GM23338 (cell line): ENCODE measurements around the gene KLHL26. TPM values are rescaled to one million over a fixed set of nuclear protein-coding genes. Genes with fewer than 3 reads are reported as not detected.

Source experiments
- ATAC-seq: fragments of 200-7000 bp; cut with Tn5 transposase; 3 replicates; pipeline ENCODE4 v1.9.1; 2020
- DNase-seq: peaks from one replicate; pipeline ENCODE4 v3.0.0-alpha.2; 2015; ENCODE audit warnings: low spot score
- H2AFZ ChIP-seq: fragments of 200-600 bp; sonication (generic); 2 replicates; pipeline ENCODE4 v1.8.0; 2016; ENCODE audit warnings: antibody characterized with exemption, mild to moderate bottlenecking, moderate library complexity
- H3F3A ChIP-seq: fragments of 200-600 bp; sonication (generic); replicated peaks from 2 replicates; pipeline ENCODE4 v1.8.0; 2017; ENCODE audit warnings: antibody characterized with exemption, mixed run types, low read depth
- H3K27ac ChIP-seq: fragments of 200-600 bp; sonication (generic); 2 replicates; pipeline ENCODE4 v1.6.1; 2016; ENCODE audit warnings: low read depth
- H3K27me3 ChIP-seq: fragments of 200-600 bp; sonication (generic); 2 replicates; pipeline ENCODE4 v1.8.0; 2016; ENCODE audit warnings: mild to moderate bottlenecking, mixed run types, moderate library complexity; ENCODE audit not compliant: insufficient read depth
- H3K36me3 ChIP-seq: fragments of 200-600 bp; sonication (generic); 2 replicates; pipeline ENCODE4 v1.8.0; 2016; ENCODE audit warnings: mild to moderate bottlenecking; ENCODE audit not compliant: insufficient read depth
- H3K4me1 ChIP-seq: fragments of 200-600 bp; sonication (generic); 2 replicates; pipeline ENCODE4 v1.8.0; 2016; ENCODE audit warnings: mild to moderate bottlenecking, moderate library complexity; ENCODE audit not compliant: insufficient read depth
- H3K4me2 ChIP-seq: fragments of 200-600 bp; sonication (generic); 2 replicates; pipeline ENCODE4 v1.7.1; 2017; ENCODE audit warnings: mixed run types
- H3K4me3 ChIP-seq: fragments of 200-600 bp; sonication (generic); 2 replicates; pipeline ENCODE4 v1.6.1; 2016; ENCODE audit warnings: mixed run types
- H3K79me2 ChIP-seq: fragments of 200-600 bp; sonication (generic); replicated peaks from 2 replicates; pipeline ENCODE4 v1.8.0; 2017; ENCODE audit warnings: mild to moderate bottlenecking; ENCODE audit not compliant: insufficient read depth
- H3K9me2 ChIP-seq: fragments of 200-600 bp; sonication (generic); 2 replicates; pipeline ENCODE4 v1.8.0; 2017; ENCODE audit not compliant: insufficient read depth
- H4K20me1 ChIP-seq: fragments of 200-600 bp; sonication (generic); replicated peaks from 2 replicates; pipeline ENCODE4 v1.8.0; 2017; ENCODE audit warnings: mild to moderate bottlenecking; ENCODE audit not compliant: insufficient read depth
- H3K27ac Mint-ChIP-seq: 2 replicates; pipeline ENCODE4 v1.8.0; 2020; ENCODE audit warnings: inconsistent platforms, mild to moderate bottlenecking, moderate library complexity, mixed read lengths
- H3K27me3 Mint-ChIP-seq: 3 replicates; pipeline ENCODE4 v1.8.0; 2022; ENCODE audit warnings: low read depth, mild to moderate bottlenecking, moderate library complexity, mixed read lengths, inconsistent platforms; ENCODE audit not compliant: insufficient read depth, poor library complexity
- H3K36me3 Mint-ChIP-seq: 3 replicates; pipeline ENCODE4 v1.8.0; 2021; ENCODE audit warnings: low read depth, mild to moderate bottlenecking, inconsistent platforms, moderate library complexity, mixed read lengths
- H3K4me1 Mint-ChIP-seq: 3 replicates; pipeline ENCODE4 v1.8.0; 2020; ENCODE audit warnings: mild to moderate bottlenecking, inconsistent platforms, mixed read lengths
- H3K4me3 Mint-ChIP-seq: 3 replicates; pipeline ENCODE4 v1.8.0; 2021; ENCODE audit warnings: moderate library complexity, mild to moderate bottlenecking, inconsistent platforms, mixed read lengths
- H3K9me3 Mint-ChIP-seq: 3 replicates; pipeline ENCODE4 v1.8.0; 2020; ENCODE audit warnings: moderate library complexity, mild to moderate bottlenecking, inconsistent platforms, mixed read lengths
- CREB1 ChIP-seq: fragments of 250-450 bp; sonication (Bioruptor Pico); IDR thresholded peaks from 2 replicates; pipeline ENCODE4 v1.5.0; 2020; ENCODE audit warnings: low read depth, mild to moderate bottlenecking, moderate library complexity
- CTCF ChIP-seq, 2 experiments: fragments of 200-600 bp in 1 of 2; sonication (generic) in 1 of 2; conservative IDR thresholded peaks; 2 replicates each; pipeline versions ENCODE4 v1.5.1 to v1.6.1; 2016 to 2017; ENCODE audit warnings: antibody characterized with exemption in 2 of 2, low read depth in 2 of 2, mild to moderate bottlenecking in 2 of 2, moderate library complexity in 1 of 2
- EZH2 ChIP-seq: fragments of 200-600 bp; sonication (generic); IDR thresholded peaks from one replicate; pipeline ENCODE4 v1.8.0; 2017; ENCODE audit warnings: antibody characterized with exemption, mild to moderate bottlenecking, low read depth; ENCODE audit not compliant: unreplicated experiment
- EZH2phosphoT487 ChIP-seq: fragments of 200-600 bp; sonication (generic); IDR thresholded peaks from one replicate; pipeline ENCODE4 v1.8.1; 2018; ENCODE audit warnings: antibody characterized with exemption; ENCODE audit not compliant: unreplicated experiment
- NANOG ChIP-seq: IDR thresholded peaks from 2 replicates; pipeline ENCODE4 v1.6.1; 2016; ENCODE audit warnings: antibody characterized with exemption, borderline replicate concordance
- POLR2AphosphoS5 ChIP-seq: IDR thresholded peaks from 2 replicates; pipeline ENCODE4 v1.6.1; 2016; ENCODE audit warnings: antibody characterized with exemption, low read depth
- REST ChIP-seq: IDR thresholded peaks from one replicate; pipeline ENCODE4 v1.6.1; 2018; ENCODE audit warnings: antibody characterized with exemption; ENCODE audit not compliant: unreplicated experiment
- ZNF114 ChIP-seq: fragments of 250-450 bp; sonication (Bioruptor Pico); IDR thresholded peaks from 2 replicates; pipeline ENCODE4 v1.5.0; 2020; ENCODE audit warnings: mild to moderate bottlenecking, moderate library complexity
- ZNF462 ChIP-seq: fragments of 250-450 bp; sonication (Bioruptor Pico); IDR thresholded peaks from 2 replicates; pipeline ENCODE4 v1.5.0; 2020; ENCODE audit warnings: mild to moderate bottlenecking, moderate library complexity
- polyA plus RNA-seq: library from polyadenylated mRNA; unstranded; fragments of >200 nt; fragmentation: Nextera tagmentation; extraction: Ambion mirVana; gene quantifications from 2 replicates; pipeline ENCODE4 v1.2.1, GENCODE V29; 2016
- total RNA-seq: library from RNA; depleted of rRNA; stranded (reverse); fragments of >200 nt; shearing (Covaris generic); gene quantifications from 2 replicates; pipeline ENCODE4 v1.2.3, GENCODE V29; 2014

KLHL26 gene
- total and polyA plus RNA-seq, 2 experiments from 2014 or later: 3.6 to 11.2 TPM

DNA sequence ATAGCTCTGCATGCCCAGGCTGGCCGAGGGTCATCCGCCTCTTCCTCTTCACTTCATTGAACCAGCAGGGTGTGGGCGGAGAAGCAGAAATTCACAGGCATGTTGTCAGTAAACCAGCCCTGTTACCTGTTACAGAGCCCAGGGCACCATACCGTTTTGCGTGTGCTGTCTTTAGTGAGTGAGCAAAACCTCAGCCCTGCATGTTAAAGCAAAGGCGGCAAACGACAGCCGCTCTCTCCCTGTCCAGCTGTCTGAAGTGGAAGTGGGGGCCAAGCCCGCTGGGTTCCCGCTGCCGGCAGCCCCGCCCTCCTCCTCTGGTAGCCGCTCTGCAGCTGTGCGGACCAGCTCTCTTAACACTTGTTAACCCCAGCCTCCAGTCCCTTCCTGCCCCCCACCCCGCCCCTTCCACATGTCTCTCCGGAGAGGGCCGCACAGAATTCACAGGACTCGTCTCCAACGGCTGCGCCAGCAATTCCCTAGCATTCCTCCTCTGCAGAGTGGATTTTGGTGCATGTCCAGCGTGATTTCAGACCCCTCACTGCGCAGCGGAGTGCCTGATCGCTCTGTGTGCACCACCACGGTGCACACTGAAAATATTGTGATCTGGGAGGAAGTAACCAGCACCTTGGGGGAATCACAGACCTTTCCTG, 12.7 kb downstream of the KLHL26 start:
- no peak for TF ChIP-seq REST
- no peak for TF ChIP-seq EZH2
- DNase-seq (no peak), ATAC-seq (peak; percentile 17)
- Mint-ChIP-seq H3K4me1 (peaks cover 45% of the 10 kb centered on the region), H3K4me3 (no peak overlapping the region), H3K27ac (no peak overlapping the region; the same call in 1 of the 2 replicates), H3K36me3 (no peaks in the 10 kb centered on the region; the same call in 2 of the 3 replicates), H3K27me3 (peaks cover 17% of the 10 kb centered on the region), H3K9me3 (no peaks in the 10 kb centered on the region; the same call in 1 of the 3 replicates)
- Histone ChIP-seq H2AFZ (no peak overlapping the region), H3K79me2 (peaks cover 4% of the 10 kb centered on the region; the same call in 1 of the 2 replicates), H4K20me1 (no peaks in the 10 kb centered on the region; the same call in 1 of the 2 replicates), H3K4me2 (no peak overlapping the region), H3K27ac (0 out of 2 replicates have a peak overlapping the region, but pooled peaks have one; percentile 55), H3K4me3 (no peak overlapping the region), H3K27me3 (no peaks in the 10 kb centered on the region), H3K36me3 (no peaks in the 10 kb centered on the region), H3K4me1 (peaks cover 17% of the 10 kb centered on the region; the same call in 1 of the 2 replicates), H3K9me2 (0 out of 2 replicates have a peak, but pooled peaks cover 2% of the 10 kb centered on the region), H3F3A (peaks cover 3% of the 10 kb centered on the region; the same call in 1 of the 2 replicates)

- no peak overlapping the region for H3K4me3 ChIP-seq
- peak; percentile 6; the same call in 1 of the 3 replicates for ATAC-seq
- no peak for TF ChIP-seq NANOG
- TF ChIP-seq ZNF114 (CRISPR knock-in tag): no peak
- no peak for TF ChIP-seq CTCF (conservative IDR thresholded peaks at IDR 0.05; ENCODE audit: low read depth in 2 of 2)
- TF ChIP-seq EZH2: no peak
- no peak for TF ChIP-seq CREB1 (CRISPR knock-in tag)
- no peak for TF ChIP-seq ZNF462 (CRISPR knock-in tag)
- TF ChIP-seq POLR2AphosphoS5: no peak
- no peak for TF ChIP-seq EZH2phosphoT487
Measured at GRCh38 chr19:18650021-18650390, 13.2 kb downstream of the KLHL26 start.

More at GRCh38 chr19:18650021-18650390, 13.2 kb downstream of the KLHL26 start:
- H3K9me2 ChIP-seq: 0 out of 2 replicates have a peak, but pooled peaks cover 6% of the 10 kb centered on the region
- peaks cover 12% of the 10 kb centered on the region; the same call in 1 of the 2 replicates for H3K4me1 ChIP-seq
- no peaks in the 10 kb centered on the region; the same call in 2 of the 3 replicates for H3K36me3 Mint-ChIP-seq
- no peaks in the 10 kb centered on the region; the same call in 1 of the 2 replicates for H4K20me1 ChIP-seq
- H2AFZ ChIP-seq: no peak overlapping the region
- H3K27me3 ChIP-seq: no peaks in the 10 kb centered on the region
- H3K79me2 ChIP-seq: peaks cover 4% of the 10 kb centered on the region; the same call in 1 of the 2 replicates
- H3K9me3 Mint-ChIP-seq: no peaks in the 10 kb centered on the region; the same call in 1 of the 3 replicates
- 0 out of 2 replicates have a peak overlapping the region, but pooled peaks have one; percentile 55 for H3K27ac ChIP-seq
- H3K36me3 ChIP-seq: no peaks in the 10 kb centered on the region
- H3K4me3 Mint-ChIP-seq: no peak overlapping the region
- H3K4me2 ChIP-seq: no peak overlapping the region
- H3F3A ChIP-seq: peaks cover 3% of the 10 kb centered on the region; the same call in 1 of the 2 replicates
- DNase-seq: no peak
- peaks cover 17% of the 10 kb centered on the region for H3K27me3 Mint-ChIP-seq
- no peak overlapping the region; the same call in 1 of the 2 replicates for H3K27ac Mint-ChIP-seq
- peaks cover 40% of the 10 kb centered on the region for H3K4me1 Mint-ChIP-seq
